ENCODE data around the gene BRDT.

Gene BRDT

DNA sequence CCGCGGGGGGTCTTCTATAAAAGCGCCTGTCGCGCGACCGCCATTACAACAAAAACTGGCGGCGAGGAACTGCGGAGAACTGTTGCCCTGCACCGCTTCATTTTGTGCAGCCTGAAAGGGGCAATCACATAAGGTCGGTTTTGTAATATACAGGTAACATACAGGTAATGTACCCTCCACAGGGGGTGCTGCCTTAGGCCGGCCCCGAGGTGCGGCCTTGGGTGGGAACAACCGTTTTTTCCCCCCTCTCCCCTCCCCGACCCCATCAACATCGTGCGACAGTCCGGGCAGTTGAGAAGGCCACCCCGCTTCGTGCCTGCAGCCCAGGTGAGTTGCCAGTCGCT is at the start of gene BRDT:
Gene BRDT (plus strand): TSS at position 46 of the 344 bp plus-strand sequence. CDS start 13,354 bp downstream, outside the sequence.
- DNase-seq (ENCODE audit: low spot score) = no peak

- DNase-seq (ENCODE audit: low spot score) = no peak
Measured at GRCh38 chr1:91900562-91900961, 48.6 kb upstream of the BRDT start.

DNA sequence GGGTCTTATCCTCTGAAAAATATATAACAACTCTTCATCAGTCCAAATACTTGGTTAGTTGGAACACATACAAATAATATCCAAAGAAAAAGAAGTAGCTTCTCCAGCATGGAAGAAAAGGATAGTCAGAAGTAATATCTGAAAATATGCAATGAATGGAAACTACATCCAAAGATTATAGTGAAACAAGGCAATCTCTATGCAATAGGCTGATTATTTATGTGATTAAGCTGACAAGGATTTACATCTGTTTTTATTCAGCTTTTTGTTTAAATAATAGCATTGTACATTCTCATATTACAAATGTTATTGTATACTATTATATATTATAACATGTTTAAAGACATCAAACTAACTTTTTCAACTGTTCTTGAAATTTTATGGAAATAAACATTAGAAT is 48.0 kb upstream of the BRDT start:
- no peak for DNase-seq (ENCODE audit: low spot score)

- no peak for DNase-seq (ENCODE audit: low spot score)
Measured at GRCh38 chr1:91912266-91912665, 36.9 kb upstream of the BRDT start.

DNA sequence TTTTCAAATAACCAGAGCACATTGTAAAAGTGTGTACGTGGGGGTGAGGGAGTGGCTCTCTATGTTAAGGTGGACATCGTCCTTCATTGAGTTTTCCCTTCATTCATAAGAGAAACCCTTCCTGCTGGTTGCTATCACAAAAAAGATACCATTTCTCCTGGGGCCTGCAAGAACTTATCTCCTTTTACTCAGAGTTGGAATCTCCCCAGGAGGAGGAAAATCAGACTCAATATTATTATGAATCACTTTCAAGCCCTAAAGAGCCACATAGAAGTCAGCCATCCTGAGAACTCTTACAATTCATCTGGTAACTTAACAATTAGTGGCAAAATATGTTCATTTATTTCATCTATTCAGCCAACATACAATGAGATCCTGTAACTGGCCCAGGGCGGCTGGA is 36.2 kb upstream of the BRDT start:
- DNase-seq (ENCODE audit: low spot score) = no peak

DNA sequence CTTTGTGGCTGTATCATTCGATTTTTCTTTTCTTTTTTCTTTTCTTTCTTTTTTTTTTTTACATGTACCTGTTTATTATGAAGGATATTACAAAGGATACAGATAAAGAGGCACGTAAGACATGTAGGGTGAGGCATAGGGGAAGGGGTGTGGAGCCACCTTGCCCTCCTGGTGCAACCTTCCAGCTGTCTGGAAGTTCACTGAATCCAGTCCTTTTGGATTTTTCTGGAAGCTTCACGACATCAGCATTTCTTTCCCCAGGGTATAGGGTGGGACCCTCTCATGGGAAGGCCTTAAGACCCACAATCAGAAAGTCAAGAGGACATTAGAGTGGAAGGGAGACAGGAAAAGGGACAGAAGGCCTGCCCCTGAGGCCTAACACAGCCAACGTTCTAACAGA is 33.2 kb upstream of the BRDT start:
- DNase-seq (ENCODE audit: low spot score) = no peak

GRCh38 chr1:91916811-91917460 is 32.3 kb upstream of the BRDT start:
- no peak for DNase-seq (ENCODE audit: low spot score)

- no peak for DNase-seq (ENCODE audit: low spot score)
Measured at GRCh38 chr1:91919962-91920361, 29.2 kb upstream of the BRDT start.

DNA sequence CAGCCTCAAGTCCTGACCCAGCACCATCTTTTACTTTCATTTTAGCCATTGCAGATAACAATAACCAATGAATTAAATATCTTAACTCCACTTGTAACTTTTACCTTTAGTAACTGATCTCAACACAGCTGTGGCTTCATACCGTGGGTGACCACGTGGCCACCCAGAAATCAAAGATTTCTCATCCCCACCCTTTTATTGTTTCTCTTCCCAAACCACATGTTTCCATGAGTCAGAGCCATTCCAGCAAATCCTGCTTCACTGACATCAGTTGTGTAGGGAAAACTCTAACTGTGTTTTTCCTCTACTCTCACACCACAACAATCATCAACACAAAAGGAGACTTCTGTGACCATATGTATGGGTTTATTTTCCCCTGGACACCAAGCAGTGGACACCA is 25.1 kb upstream of the BRDT start:
- no peak for DNase-seq (ENCODE audit: low spot score)

DNA sequence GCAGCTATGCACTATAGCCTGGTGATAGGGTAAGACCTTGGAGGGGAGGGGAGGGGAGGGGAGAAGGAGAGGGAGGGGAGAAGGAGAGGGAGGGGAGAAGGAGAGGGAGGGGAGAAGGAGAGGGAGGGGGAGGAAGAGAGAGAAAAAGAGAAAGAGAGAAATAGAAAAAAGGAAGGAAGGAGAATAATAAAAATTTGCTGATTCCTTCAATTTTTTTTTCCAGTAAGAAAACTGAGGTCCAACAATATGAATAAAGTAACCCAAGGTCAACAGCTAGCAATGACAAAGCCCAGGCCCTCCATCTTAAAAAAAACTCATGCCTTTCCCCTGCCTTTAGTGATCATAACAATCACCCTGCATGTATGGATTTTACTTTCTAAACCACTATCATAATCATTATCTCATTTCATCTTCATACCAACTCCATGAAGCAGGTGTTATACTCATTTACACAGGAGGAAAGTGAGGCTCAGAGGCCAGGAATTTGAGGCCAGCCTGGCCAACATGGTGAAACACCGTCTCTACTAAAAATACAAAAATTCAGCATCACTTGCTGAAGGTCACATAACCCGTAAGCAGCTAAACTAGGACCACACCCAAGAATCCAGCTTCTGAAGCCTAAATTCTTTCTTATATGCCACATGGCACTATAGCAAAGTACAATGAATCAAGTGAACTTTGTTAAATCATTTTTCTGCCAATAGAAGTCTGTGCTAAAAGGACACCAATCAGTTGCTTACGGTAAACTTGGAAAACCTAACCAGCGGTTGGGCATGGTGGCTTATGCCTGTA is 23.4 kb upstream of the BRDT start:
- no peak for DNase-seq (ENCODE audit: low spot score)

DNA sequence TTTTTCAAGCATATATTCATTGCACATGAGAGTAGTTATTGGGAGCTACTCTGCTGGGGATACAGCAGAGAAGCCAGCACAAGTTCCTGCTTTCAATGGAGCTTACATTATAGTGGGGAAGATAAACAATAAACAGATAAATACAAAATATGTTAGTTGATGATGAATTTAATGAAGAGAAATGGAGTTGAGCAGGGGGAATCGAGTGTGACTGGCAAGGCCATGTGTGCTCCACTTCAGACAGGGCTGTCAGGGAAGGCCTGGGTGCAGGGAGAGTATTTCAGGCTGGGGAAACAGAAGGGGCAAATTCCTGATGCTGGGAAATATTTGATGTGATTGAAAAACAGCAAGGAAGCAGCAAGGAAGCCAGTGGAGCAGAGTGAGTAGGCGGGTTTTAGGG is 21.2 kb upstream of the BRDT start:
- no peak for DNase-seq (ENCODE audit: low spot score)

GRCh38 chr1:91929250-91929649 is 20.0 kb upstream of the BRDT start:
- no peak for DNase-seq (ENCODE audit: low spot score)

GRCh38 chr1:91937613-91938012 is 11.6 kb upstream of the BRDT start:
- DNase-seq (ENCODE audit: low spot score) = no peak

GRCh38 chr1:91940496-91940895 is 8.7 kb upstream of the BRDT start:
- no peak for DNase-seq (ENCODE audit: low spot score)

GRCh38 chr1:91944087-91944486 is 5.1 kb upstream of the BRDT start:
- no peak for DNase-seq (ENCODE audit: low spot score)

GRCh38 chr1:91948097-91948496 is 1.1 kb upstream of the BRDT start:
- DNase-seq (ENCODE audit: low spot score) = no peak

GRCh38 chr1:91948501-91949355 is 473 bp upstream of the BRDT start:
- DNase-seq (ENCODE audit: low spot score) = no peak

- no peak for DNase-seq (ENCODE audit: low spot score)
Measured at GRCh38 chr1:91952187-91952586, 3.0 kb downstream of the BRDT start.

- no peak for DNase-seq (ENCODE audit: low spot score)
Measured at GRCh38 chr1:91958926-91959325, 9.7 kb downstream of the BRDT start.

DNA sequence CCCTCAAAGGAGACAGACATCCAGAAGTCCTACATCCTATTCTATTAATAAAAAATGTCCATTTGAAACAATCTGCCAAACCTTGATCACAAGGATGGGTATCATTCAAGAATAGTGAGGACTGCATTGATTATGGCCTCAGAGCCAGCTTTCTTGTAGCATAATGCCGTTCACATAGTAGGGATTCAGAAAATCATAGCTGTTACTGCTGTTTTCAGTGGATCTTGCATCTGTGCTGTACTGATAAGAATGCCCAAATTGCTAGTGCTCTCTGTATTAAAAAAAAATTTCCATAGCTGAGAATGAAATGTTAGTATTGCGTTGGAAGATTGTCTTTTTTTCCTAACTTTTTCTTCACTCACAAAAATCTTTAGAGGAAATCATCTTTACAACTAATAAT is 19.1 kb downstream of the BRDT start:
- DNase-seq (ENCODE audit: low spot score) = no peak

DNA sequence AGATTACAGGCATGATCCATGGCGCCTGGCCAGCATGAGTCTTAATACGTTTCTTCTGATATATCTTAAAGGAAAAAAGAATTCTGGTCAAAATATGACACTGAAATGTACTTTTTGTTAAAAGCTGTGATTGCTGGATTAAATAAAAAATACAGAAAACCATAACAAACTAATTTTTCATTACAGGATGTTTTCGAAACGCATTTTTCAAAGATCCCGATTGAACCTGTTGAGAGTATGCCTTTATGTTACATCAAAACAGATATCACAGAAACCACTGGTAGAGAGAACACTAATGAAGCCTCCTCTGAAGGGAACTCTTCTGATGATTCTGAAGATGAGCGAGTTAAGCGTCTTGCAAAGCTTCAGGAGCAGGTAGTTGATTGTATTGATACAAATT is 30.2 kb downstream of the BRDT start:
- DNase-seq (ENCODE audit: low spot score) = no peak

GRCh38 chr1:91980663-91981062 is 31.5 kb downstream of the BRDT start:
- DNase-seq (ENCODE audit: low spot score) = no peak
